ENCODE measurements around the gene PDHA1.

- TF ChIP-seq CTCF (conservative IDR thresholded peaks at IDR 0.05 in 1 of 2, IDR thresholded peaks at IDR 0.05 in 1 of 2; ENCODE audit: low read depth in 1 of 2, low read length in 2 of 2) (no peak), EZH2 (IDR thresholded peaks at IDR 0.05; ENCODE audit: low read length, missing control alignments) (no peak)
Observed at GRCh38 chrX:19361701-19362100, 18.0 kb downstream of the PDHA1 start.

Data from fibroblast of lung (primary cell).